HepG2 (cell line): ENCODE results near the gene ATP11A. TPM values are rescaled to one million over a fixed set of nuclear protein-coding genes. Genes with fewer than 3 reads are reported as not detected.
A peak's percentile ranks its signal among the peaks of the same experiment; 100 is the strongest.

Source experiments
- AKNA ChIP-seq: sonication (generic); formaldehyde crosslinking; IDR thresholded peaks from 2 replicates; pipeline ENCODE4 v1.4.0; 2020; ENCODE audit warnings: missing genetic modification reagents, borderline replicate concordance
- CEBPB ChIP-seq: IDR thresholded peaks from 2 replicates; pipeline ENCODE4 v1.6.1; 2011; ENCODE audit warnings: low read depth, low read length, improper control_type of control experiment, borderline replicate concordance
- TCF7L2 ChIP-seq: IDR thresholded peaks from 2 replicates; pipeline ENCODE4 v1.6.1; 2011; ENCODE audit warnings: mild to moderate bottlenecking, low read depth, low read length, moderate library complexity
- ZBTB49 ChIP-seq: sonication (generic); formaldehyde crosslinking; IDR thresholded peaks from 2 replicates; pipeline ENCODE4 v1.4.0; 2020; ENCODE audit warnings: missing genetic modification reagents, borderline replicate concordance
- ZFP90 ChIP-seq: sonication (generic); formaldehyde crosslinking; IDR thresholded peaks from 2 replicates; pipeline ENCODE4 v1.8.0; 2022; ENCODE audit warnings: missing genetic modification reagents, mild to moderate bottlenecking, inconsistent platforms, borderline replicate concordance
- ZNF263 ChIP-seq: sonication (generic); formaldehyde crosslinking; IDR thresholded peaks from 2 replicates; pipeline ENCODE4 v1.4.0; 2020; ENCODE audit warnings: missing genetic modification reagents
- ZNF557 ChIP-seq: sonication (generic); formaldehyde crosslinking; IDR thresholded peaks from 2 replicates; pipeline ENCODE4 v1.4.0; 2020; ENCODE audit warnings: missing genetic modification reagents
- ZNF619 ChIP-seq: sonication (generic); formaldehyde crosslinking; IDR thresholded peaks from 2 replicates; pipeline ENCODE4 v1.4.0; 2020; ENCODE audit warnings: mild to moderate bottlenecking, missing genetic modification reagents
- polyA plus RNA-seq, 8 experiments: library from polyadenylated mRNA; depleted of rRNA in 3 of 8; stranded (reverse) in 7 of 8; unstranded in 1 of 8; fragments of >200 nt; fragmentation: Illumina TruSeq in 4 of 8; extraction: Trizol in 4 of 8; gene quantifications; 2 replicates each; pipeline versions ENCODE4 v1.2.1 to v1.2.3, GENCODE V29; 2011 to 2016; ENCODE audit warnings: low read depth in 4 of 8, missing spikeins in 1 of 8, mixed read lengths in 1 of 8; ENCODE audit not compliant: insufficient read depth in 1 of 8
- total RNA-seq, 5 experiments: library from RNA; depleted of rRNA; stranded (reverse); fragments of >200 nt; fragmentation: Illumina TruSeq; extraction: Trizol; gene quantifications; 2 replicates each; pipeline ENCODE4 v1.2.3, GENCODE V29; 2016; ENCODE audit warnings: low read depth in 1 of 5
- TF ChIP-seq, protein P1 (sequence below): sonication (generic); IDR thresholded peaks from 2 replicates; pipeline ENCODE4 v1.6.1; 2016; ENCODE audit warnings: low read depth, borderline replicate concordance
- TF ChIP-seq, protein P2 (sequence below): sonication (generic); formaldehyde crosslinking; IDR thresholded peaks from 2 replicates; pipeline ENCODE4 v1.9.0; 2021; ENCODE audit warnings: missing genetic modification reagents, borderline replicate concordance
- TF ChIP-seq, protein P3 (sequence below): sonication (generic); formaldehyde crosslinking; IDR thresholded peaks from 2 replicates; pipeline ENCODE4 v1.4.0; 2020; ENCODE audit warnings: missing genetic modification reagents, borderline replicate concordance
- TF ChIP-seq, protein P4 (sequence below): sonication (generic); formaldehyde crosslinking; IDR thresholded peaks from 2 replicates; pipeline ENCODE4 v1.4.0; 2020; ENCODE audit warnings: missing genetic modification reagents
- TF ChIP-seq, protein P5 (sequence below): sonication (generic); formaldehyde crosslinking; IDR thresholded peaks from 2 replicates; pipeline ENCODE4 v1.4.0; 2020; ENCODE audit warnings: mild to moderate bottlenecking, missing genetic modification reagents

The ATP11A gene
- total and polyA plus RNA-seq, 2 of the 13 experiments (the other 11 are each of a cell fraction or from before 2014, with no cell fraction given): 18.4 to 20.1 TPM

DNA sequence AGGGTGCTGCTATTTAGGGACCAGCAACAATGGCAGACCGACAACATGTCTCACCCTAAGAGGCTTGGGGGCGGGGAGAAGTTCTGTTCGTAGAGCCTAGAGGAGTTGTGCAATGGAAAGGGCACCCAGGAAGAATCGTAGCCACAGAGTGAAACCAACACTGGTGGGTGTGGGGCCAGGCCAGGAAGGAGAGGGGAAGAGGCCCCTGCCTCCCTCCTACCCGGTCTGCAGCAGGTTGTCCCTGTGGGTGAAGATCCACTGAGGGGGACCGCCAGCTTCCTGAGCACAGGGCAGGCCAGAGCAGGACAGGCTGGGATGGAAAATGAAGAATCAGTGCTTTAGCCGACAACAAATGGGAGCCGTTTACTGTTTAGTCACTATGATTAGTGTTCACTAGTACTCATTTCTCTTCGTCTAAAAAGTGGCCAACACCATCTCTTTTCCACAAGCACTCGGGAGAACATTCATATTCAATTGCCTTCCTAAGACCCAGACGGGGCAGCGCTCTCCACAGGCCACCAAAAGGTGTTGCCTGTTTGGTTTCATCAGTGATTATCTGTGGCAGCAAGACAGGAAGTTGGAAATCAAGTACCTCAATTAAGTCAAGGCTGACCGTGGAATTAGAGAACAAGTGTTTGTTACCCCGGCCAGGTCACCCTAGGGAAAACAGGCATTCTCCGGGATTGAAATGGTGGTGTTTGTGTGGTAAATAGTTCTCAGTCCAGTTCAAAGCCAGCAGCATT lies 1.1 kb upstream of the ATP11A start (continued):
- no peak for TF ChIP-seq AKNA
- TF ChIP-seq, protein P1, sequence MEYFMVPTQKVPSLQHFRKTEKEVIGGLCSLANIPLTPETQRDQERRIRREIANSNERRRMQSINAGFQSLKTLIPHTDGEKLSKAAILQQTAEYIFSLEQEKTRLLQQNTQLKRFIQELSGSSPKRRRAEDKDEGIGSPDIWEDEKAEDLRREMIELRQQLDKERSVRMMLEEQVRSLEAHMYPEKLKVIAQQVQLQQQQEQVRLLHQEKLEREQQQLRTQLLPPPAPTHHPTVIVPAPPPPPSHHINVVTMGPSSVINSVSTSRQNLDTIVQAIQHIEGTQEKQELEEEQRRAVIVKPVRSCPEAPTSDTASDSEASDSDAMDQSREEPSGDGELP: no peak
- TF ChIP-seq ZNF557 (CRISPR knock-in tag): no peak
- no peak for TF ChIP-seq ZBTB49
- no peak for TF ChIP-seq TCF7L2
- TF ChIP-seq CEBPB: peak; percentile 76
- TF ChIP-seq, protein P2, sequence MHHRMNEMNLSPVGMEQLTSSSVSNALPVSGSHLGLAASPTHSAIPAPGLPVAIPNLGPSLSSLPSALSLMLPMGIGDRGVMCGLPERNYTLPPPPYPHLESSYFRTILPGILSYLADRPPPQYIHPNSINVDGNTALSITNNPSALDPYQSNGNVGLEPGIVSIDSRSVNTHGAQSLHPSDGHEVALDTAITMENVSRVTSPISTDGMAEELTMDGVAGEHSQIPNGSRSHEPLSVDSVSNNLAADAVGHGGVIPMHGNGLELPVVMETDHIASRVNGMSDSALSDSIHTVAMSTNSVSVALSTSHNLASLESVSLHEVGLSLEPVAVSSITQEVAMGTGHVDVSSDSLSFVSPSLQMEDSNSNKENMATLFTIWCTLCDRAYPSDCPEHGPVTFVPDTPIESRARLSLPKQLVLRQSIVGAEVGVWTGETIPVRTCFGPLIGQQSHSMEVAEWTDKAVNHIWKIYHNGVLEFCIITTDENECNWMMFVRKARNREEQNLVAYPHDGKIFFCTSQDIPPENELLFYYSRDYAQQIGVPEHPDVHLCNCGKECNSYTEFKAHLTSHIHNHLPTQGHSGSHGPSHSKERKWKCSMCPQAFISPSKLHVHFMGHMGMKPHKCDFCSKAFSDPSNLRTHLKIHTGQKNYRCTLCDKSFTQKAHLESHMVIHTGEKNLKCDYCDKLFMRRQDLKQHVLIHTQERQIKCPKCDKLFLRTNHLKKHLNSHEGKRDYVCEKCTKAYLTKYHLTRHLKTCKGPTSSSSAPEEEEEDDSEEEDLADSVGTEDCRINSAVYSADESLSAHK (CRISPR knock-in tag): no peak
- TF ChIP-seq ZNF619 (CRISPR knock-in tag): no peak; the same call in 1 of the 2 replicates
- TF ChIP-seq, protein P3, sequence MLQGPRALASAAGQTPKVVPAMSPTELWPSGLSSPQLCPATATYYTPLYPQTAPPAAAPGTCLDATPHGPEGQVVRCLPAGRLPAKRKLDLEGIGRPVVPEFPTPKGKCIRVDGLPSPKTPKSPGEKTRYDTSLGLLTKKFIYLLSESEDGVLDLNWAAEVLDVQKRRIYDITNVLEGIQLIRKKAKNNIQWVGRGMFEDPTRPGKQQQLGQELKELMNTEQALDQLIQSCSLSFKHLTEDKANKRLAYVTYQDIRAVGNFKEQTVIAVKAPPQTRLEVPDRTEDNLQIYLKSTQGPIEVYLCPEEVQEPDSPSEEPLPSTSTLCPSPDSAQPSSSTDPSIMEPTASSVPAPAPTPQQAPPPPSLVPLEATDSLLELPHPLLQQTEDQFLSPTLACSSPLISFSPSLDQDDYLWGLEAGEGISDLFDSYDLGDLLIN (CRISPR knock-in tag): no peak
- TF ChIP-seq, protein P4, sequence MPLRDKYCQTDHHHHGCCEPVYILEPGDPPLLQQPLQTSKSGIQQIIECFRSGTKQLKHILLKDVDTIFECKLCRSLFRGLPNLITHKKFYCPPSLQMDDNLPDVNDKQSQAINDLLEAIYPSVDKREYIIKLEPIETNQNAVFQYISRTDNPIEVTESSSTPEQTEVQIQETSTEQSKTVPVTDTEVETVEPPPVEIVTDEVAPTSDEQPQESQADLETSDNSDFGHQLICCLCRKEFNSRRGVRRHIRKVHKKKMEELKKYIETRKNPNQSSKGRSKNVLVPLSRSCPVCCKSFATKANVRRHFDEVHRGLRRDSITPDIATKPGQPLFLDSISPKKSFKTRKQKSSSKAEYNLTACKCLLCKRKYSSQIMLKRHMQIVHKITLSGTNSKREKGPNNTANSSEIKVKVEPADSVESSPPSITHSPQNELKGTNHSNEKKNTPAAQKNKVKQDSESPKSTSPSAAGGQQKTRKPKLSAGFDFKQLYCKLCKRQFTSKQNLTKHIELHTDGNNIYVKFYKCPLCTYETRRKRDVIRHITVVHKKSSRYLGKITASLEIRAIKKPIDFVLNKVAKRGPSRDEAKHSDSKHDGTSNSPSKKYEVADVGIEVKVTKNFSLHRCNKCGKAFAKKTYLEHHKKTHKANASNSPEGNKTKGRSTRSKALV: no peak
- TF ChIP-seq ZFP90: no peak
- TF ChIP-seq, protein P5, sequence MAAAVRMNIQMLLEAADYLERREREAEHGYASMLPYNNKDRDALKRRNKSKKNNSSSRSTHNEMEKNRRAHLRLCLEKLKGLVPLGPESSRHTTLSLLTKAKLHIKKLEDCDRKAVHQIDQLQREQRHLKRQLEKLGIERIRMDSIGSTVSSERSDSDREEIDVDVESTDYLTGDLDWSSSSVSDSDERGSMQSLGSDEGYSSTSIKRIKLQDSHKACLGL (CRISPR knock-in tag): no peak
- no peak for TF ChIP-seq ZNF263 (CRISPR knock-in tag)
